Heart left ventricle (tissue), 13 donors: Measurements from ENCODE around the gene ANGPTL4.

Experiments used
- CTCF ChIP-seq, 12 donors: fragments of 200-600 bp; sonication (generic) in 4 of 12; IDR thresholded peaks; one replicate each; pipeline versions ENCODE4 v1.5.0 to v1.8.0; 2018 to 2022; ENCODE audit warnings: antibody characterized with exemption in 12 of 12, mild to moderate bottlenecking in 5 of 12
- POLR2A ChIP-seq, 2 donors: fragments of 450-650 bp; IDR thresholded peaks; one replicate each; pipeline ENCODE4 v1.6.1; 2017; ENCODE audit warnings: antibody characterized with exemption in 2 of 2, mild to moderate bottlenecking in 2 of 2, moderate library complexity in 2 of 2
- donor health status: ischemic (EF 13 %, LVEDD 7.1; RV severe dilation, severe dysfunction).
- donor health status: DM: no; HTN: yes; CAD: no.
- donor health status: DM: no; HTN: no; CAD: no.
- donor health status: ischemic (EF 25% LVEDD 6.9; RV normal size, moderate dysfunction).
- donor health status: ischemic (EF 25% LVEDD 5.7; RV mildly dilated, moderate dysfunction).
- donor health status: ischemic (EF 35%, LVEDD 5.7; RV mildly dilated, moderate dysfunction).
- donor health status: nonischemic (EF 11% LVEDD 7.7; RV severe dilation, severe dysfunction).
- donor health status: DM: yes; HTN: yes; CAD: no.
- donor health status: PGD.
- donor health status: ischemic (EF 29% LVEDD 5.4; RV normal size, mild dysfunction).
- donor health status: nonischemic (EF 23%, LVEDD 6.1; RV moderate dilation, normal function).

GRCh38 chr19:8323781-8324185 lies 40.2 kb upstream of the ANGPTL4 start:
- TF ChIP-seq CTCF (IDR thresholded peaks at IDR 0.05) (no peak), POLR2A (IDR thresholded peaks at IDR 0.05) (no peak)
